ENCODE measurements around the gene PPP1R15B.

- TF ChIP-seq POLR2AphosphoS5 (IDR thresholded peaks at IDR 0.05) (no peak), CTCF (IDR thresholded peaks at IDR 0.05) (no peak), EP300 (IDR thresholded peaks at IDR 0.05) (no peak), POLR2A (IDR thresholded peaks at IDR 0.05) (no peak)
These were observed 43.7 kb downstream of the PPP1R15B start for GRCh38 chr1:204367956-204368355.

Measured in gastroesophageal sphincter (tissue), 3 donors.